ENCODE results near the gene TTC21B. TPM values are rescaled to one million over a fixed set of nuclear protein-coding genes. Genes with fewer than 3 reads are reported as not detected.

The TTC21B gene
- total RNA-seq, 2 experiments from 2014 or later: 13.8 to 20.2 TPM

DNA sequence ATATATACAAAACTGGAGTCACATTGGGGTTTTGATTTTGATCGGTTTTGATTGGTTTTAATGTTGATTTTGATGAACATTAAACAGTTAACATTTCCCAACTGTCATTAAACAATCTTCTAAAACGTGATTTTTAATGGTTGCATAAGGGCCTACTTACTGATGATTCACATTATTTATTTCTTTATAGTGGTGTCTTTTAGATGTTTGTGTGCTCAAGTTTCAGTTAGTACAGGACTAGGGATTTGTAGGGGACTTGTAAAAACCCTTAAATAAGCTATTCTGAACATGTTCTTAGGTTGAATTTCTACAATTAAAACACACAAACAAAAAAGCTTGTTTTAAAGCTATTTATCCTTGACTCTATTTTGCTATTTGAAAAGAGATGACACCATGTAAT lies 61.6 kb downstream of the TTC21B start:
- Mint-ChIP-seq H3K4me3 (no peak overlapping the region), H3K9me3 (ENCODE audit: low read depth) (no peaks in the 10 kb centered on the region), H3K4me1 (peaks cover 2% of the 10 kb centered on the region), H3K27ac (no peak overlapping the region), H3K27me3 (no peaks in the 10 kb centered on the region), H3K36me3 (peaks cover 32% of the 10 kb centered on the region)
- CTCF ChIA-PET: interaction anchor here (1.4 to 2.0 kb wide), 2 partner anchors 10 to 17 kb away, joined by 3 to 5 read pairs; no protein-coding TSS in a partner anchor
- DNase-seq: no peak
- ATAC-seq: no peak

DNA sequence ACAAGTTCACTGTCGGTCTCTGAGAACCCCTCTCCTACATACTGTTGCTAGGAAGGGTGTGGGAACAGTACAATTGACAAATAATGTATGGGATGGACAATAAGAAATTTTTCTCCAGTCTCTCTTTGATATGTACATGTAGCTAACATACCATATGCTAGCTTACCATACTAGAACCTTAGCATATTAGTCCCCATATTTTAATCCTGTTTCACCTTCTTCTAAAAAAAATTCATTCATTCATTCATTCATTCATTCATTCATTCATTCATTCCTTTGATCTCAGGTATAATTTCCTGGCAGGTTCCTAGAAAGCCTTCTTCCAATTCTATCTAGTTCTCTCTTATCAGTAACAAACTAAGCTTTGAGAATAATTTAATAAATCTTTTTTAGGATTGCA lies 62.2 kb downstream of the TTC21B start:
- H3K27ac Mint-ChIP-seq: no peak overlapping the region
- no peak for DNase-seq
- H3K4me1 Mint-ChIP-seq: peaks cover 2% of the 10 kb centered on the region
- H3K9me3 Mint-ChIP-seq (ENCODE audit: low read depth): no peaks in the 10 kb centered on the region
- peaks cover 32% of the 10 kb centered on the region for H3K36me3 Mint-ChIP-seq
- CTCF ChIA-PET: interaction anchor here (1.4 to 2.0 kb wide), 3 partner anchors 10 to 490 kb away, joined by 3 to 5 read pairs (median 3); no protein-coding TSS in a partner anchor
- H3K27me3 Mint-ChIP-seq: no peaks in the 10 kb centered on the region
- H3K4me3 Mint-ChIP-seq: no peak overlapping the region
- no peak for ATAC-seq

- Mint-ChIP-seq H3K4me3 (no peak overlapping the region), H3K36me3 (peaks cover 25% of the 10 kb centered on the region), H3K27me3 (no peaks in the 10 kb centered on the region), H3K9me3 (ENCODE audit: low read depth) (no peaks in the 10 kb centered on the region), H3K4me1 (no peaks in the 10 kb centered on the region), H3K27ac (no peak overlapping the region)
- CTCF ChIA-PET: no interaction called here
- no peak for ATAC-seq
- no peak for DNase-seq
Measured at GRCh38 chr2:165889798-165890197, 63.8 kb downstream of the TTC21B start.

DNA sequence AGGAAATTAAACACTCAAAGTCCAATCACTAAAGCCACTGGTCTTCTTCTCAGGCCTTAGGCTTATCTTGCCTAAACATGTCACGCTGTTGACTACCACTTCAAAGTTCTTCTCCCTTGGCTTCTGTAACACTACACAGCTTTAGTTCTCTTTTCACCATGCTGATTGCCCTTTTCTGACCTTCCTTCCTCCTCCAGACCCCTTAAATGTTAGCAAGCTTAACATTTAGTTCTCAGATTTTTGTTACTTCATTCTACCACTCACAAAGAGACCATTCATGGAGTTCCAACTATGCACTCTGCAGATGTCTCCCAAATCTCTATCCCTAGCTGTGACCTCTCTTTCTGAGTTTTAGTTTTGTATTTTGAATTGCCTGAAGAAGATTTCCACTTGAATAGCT lies 64.4 kb downstream of the TTC21B start:
- Mint-ChIP-seq H3K27ac (no peak overlapping the region), H3K9me3 (ENCODE audit: low read depth) (no peaks in the 10 kb centered on the region), H3K27me3 (no peaks in the 10 kb centered on the region), H3K36me3 (peaks cover 26% of the 10 kb centered on the region), H3K4me3 (no peak overlapping the region), H3K4me1 (no peaks in the 10 kb centered on the region)
- DNase-seq: no peak
- CTCF ChIA-PET: interaction anchor here (0.9 kb wide), 1 partner anchor 15 kb away, joined by 3 read pairs; no protein-coding TSS in a partner anchor
- ATAC-seq: no peak

GRCh38 chr2:165888171-165888570 lies 65.4 kb downstream of the TTC21B start:
- no peak for ATAC-seq
- no peaks in the 10 kb centered on the region for H3K9me3 Mint-ChIP-seq (ENCODE audit: low read depth)
- H3K36me3 Mint-ChIP-seq: peaks cover 27% of the 10 kb centered on the region
- no peak overlapping the region for H3K27ac Mint-ChIP-seq
- no peak for DNase-seq
- no peaks in the 10 kb centered on the region for H3K4me1 Mint-ChIP-seq
- CTCF ChIA-PET: no interaction called here
- H3K4me3 Mint-ChIP-seq: no peak overlapping the region
- no peaks in the 10 kb centered on the region for H3K27me3 Mint-ChIP-seq

DNA sequence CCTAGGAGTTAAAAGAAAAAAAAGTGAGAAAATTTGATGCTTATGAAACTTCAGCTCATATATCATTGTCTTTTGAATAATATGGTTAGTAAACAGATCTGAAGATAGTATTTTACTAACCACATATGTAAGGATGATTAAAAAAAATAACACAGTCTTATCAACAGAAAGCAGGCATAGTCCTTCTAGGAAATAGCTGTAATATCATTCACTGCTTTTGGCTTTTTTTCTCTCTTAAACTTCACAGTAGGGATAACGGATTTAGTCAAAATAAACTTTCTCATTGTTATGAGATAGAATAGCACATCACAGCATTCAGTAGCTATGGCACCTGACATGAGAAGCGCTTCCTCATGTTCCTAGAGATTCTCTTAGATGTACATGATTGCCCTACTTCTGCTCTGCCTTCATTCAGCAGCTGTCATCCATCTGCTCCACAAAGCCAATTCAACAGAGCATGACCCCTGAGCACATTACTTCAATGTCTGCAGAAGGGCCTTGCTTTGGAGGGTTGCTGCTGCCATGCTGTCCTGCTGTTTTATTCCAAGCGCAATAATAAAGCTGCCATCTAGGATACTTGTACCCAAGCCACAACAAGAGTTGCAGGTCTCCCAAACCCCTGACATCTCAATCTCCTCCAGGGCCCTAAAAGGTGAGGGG lies 67.0 kb downstream of the TTC21B start:
- Mint-ChIP-seq H3K27me3 (no peaks in the 10 kb centered on the region), H3K36me3 (peaks cover 24% of the 10 kb centered on the region), H3K9me3 (ENCODE audit: low read depth) (no peaks in the 10 kb centered on the region), H3K4me3 (no peak overlapping the region), H3K4me1 (no peaks in the 10 kb centered on the region), H3K27ac (no peak overlapping the region)
- ATAC-seq: no peak
- CTCF ChIA-PET: no interaction called here
- no peak for DNase-seq

GRCh38 chr2:165877565-165878550 lies 75.7 kb downstream of the TTC21B start:
- Mint-ChIP-seq H3K36me3 (peaks cover 11% of the 10 kb centered on the region), H3K9me3 (ENCODE audit: low read depth) (no peaks in the 10 kb centered on the region), H3K4me1 (peaks cover 25% of the 10 kb centered on the region), H3K27me3 (no peaks in the 10 kb centered on the region), H3K4me3 (no peak overlapping the region), H3K27ac (peak overlapping the region; percentile 52)
- no peak for DNase-seq
- peak; percentile 54 for ATAC-seq
- CTCF ChIA-PET: interaction anchor here (1.8 kb wide), 1 partner anchor 75 kb away, joined by 4 read pairs; no protein-coding TSS in a partner anchor

DNA sequence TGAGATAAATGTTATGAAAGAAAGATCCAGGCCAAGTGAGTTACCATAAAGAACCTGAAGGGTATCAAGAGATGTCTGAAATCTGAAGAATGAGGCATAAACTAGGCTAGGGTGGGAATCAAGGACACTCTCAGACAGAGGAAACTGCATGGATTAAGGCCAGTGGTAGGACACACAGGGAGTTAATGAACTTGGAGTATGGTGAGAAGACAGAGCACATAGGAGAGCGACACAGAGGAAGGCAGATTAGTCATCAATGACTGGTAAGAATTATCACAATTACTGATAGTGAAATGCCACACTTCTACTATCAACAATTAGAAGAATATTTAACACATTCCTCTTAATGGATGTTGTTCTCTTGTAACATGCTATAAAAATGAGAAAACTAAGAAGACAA lies 76.9 kb downstream of the TTC21B start:
- CTCF ChIA-PET: interaction anchor here (1.8 kb wide), 1 partner anchor 76 kb away, joined by 4 read pairs; no protein-coding TSS in a partner anchor
- H3K4me3 Mint-ChIP-seq: no peak overlapping the region
- DNase-seq: no peak
- peak overlapping the region; percentile 67 for H3K27ac Mint-ChIP-seq
- H3K27me3 Mint-ChIP-seq: no peaks in the 10 kb centered on the region
- H3K36me3 Mint-ChIP-seq: peaks cover 11% of the 10 kb centered on the region
- no peaks in the 10 kb centered on the region for H3K9me3 Mint-ChIP-seq (ENCODE audit: low read depth)
- peaks cover 25% of the 10 kb centered on the region for H3K4me1 Mint-ChIP-seq
- no peak for ATAC-seq

DNA sequence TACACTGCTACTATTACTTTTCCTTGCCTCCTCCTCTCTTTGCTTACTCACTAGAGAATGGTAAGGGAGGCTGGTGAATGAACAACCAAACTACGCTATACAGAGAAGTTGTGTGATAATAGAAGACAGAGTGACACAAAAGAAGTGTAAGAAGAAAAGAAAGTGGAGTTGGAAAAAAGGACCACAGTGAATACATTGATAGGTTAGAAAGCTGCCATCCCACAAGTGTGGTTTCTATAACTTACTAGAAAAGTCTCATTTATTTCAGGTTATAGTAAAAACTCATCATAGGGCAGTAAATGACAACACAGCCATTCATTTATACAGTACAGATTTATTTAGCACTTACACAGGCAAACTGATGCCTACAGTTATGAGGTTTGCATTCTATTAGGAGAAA lies 77.3 kb downstream of the TTC21B start:
- no peaks in the 10 kb centered on the region for H3K27me3 Mint-ChIP-seq
- DNase-seq: no peak
- no peak overlapping the region for H3K4me3 Mint-ChIP-seq
- peaks cover 11% of the 10 kb centered on the region for H3K36me3 Mint-ChIP-seq
- peak overlapping the region; percentile 66 for H3K27ac Mint-ChIP-seq
- no peaks in the 10 kb centered on the region for H3K9me3 Mint-ChIP-seq (ENCODE audit: low read depth)
- CTCF ChIA-PET: no interaction called here
- ATAC-seq: peak; percentile 12
- H3K4me1 Mint-ChIP-seq: peaks cover 25% of the 10 kb centered on the region

DNA sequence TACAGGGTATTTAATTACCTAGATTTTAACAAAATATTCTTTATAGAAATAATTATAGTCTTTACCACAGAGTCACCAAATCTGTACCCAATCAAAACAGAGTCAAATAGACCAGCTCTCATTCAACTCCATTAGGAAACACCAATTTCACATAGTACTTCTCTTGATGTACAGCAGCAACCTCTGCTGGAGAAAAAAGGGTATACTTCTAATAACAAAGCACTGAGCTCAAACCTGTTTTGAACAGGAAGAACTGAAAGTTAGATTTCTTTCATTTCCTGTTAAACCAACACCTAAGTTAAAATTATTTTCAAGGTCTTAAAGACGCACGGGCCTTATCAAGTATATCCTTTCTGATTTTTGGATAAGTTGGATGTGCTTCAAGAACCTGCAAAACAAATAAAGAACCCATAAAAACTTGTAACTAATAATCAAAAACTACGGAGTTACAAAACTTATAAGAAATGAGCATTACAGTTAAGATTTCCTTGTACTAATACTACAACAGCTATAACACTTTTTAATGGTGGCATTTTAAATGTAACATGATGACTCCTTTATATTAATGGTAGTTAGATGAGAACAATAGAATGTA lies 79.0 kb downstream of the TTC21B start:
- H3K27me3 Mint-ChIP-seq: no peaks in the 10 kb centered on the region
- peaks cover 2% of the 10 kb centered on the region for H3K36me3 Mint-ChIP-seq
- H3K4me1 Mint-ChIP-seq: peaks cover 25% of the 10 kb centered on the region
- DNase-seq (no peak), ATAC-seq (peak; percentile 86)
- no peak overlapping the region for H3K4me3 Mint-ChIP-seq
- no peaks in the 10 kb centered on the region for H3K9me3 Mint-ChIP-seq (ENCODE audit: low read depth)
- CTCF ChIA-PET: interaction anchor here (0.6 to 2.1 kb wide), 34 partner anchors 9 to 883 kb away, joined by 3 to 14 read pairs (median 3); partner anchors contain the start of genes GALNT3 and TTC21B
- H3K27ac Mint-ChIP-seq: peak overlapping the region; percentile 61

GRCh38 chr2:165872101-165872791 lies 81.3 kb downstream of the TTC21B start:
- Mint-ChIP-seq H3K4me3 (no peak overlapping the region), H3K4me1 (peaks cover 15% of the 10 kb centered on the region), H3K9me3 (ENCODE audit: low read depth) (no peaks in the 10 kb centered on the region), H3K36me3 (peaks cover 2% of the 10 kb centered on the region), H3K27ac (no peak overlapping the region), H3K27me3 (no peaks in the 10 kb centered on the region)
- no peak for ATAC-seq
- no peak for DNase-seq
- CTCF ChIA-PET: interaction anchor here (1.3 kb wide), 2 partner anchors 37 to 469 kb away, joined by 3 read pairs; no protein-coding TSS in a partner anchor

DNA sequence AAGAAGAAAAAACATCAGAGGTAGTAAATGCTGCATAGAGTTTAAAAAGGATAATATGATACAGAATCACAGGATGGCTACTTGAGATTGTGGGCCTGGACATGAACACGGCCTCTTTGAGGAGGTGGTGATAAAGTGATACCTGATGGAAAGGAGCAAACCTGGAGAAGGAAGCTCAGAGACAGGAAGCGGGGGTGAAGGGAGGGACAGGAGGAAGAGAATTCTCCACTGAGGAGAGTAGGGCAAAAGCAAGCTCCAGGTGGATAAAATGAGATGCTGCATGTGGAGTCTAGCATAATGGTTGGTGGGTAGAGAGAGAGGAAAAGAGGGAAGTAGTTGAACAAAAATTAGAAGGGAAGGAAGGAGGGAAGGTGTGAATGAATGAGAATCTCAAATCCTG lies 82.6 kb downstream of the TTC21B start:
- DNase-seq (no peak), ATAC-seq (no peak)
- Mint-ChIP-seq H3K27me3 (no peaks in the 10 kb centered on the region), H3K4me3 (no peak overlapping the region), H3K9me3 (ENCODE audit: low read depth) (no peaks in the 10 kb centered on the region), H3K36me3 (peaks cover 2% of the 10 kb centered on the region), H3K27ac (no peak overlapping the region), H3K4me1 (peaks cover 6% of the 10 kb centered on the region)
- CTCF ChIA-PET: interaction anchor here (0.9 to 1.3 kb wide), 2 partner anchors 36 to 74 kb away, joined by 3 read pairs; no protein-coding TSS in a partner anchor

DNA sequence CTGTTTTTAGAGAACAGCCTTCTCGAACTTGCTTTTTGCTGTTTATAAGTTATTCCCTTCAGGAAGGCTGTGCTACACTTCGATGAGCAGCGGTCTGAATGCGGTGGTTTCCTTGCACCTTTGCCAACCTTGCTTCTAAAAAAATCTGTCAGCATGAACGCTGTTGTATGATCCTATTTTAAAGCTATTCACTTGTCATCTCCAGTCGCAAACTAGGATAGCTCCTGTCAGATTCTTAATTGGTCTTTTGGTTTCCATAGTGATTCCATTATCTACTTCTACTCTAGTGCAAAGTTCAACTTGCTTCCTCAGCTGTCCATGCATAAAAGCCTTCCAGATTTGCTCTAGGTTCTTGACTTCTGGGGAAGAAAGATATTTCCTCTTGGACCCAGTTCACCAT lies 83.2 kb downstream of the TTC21B start:
- Mint-ChIP-seq H3K4me3 (no peak overlapping the region), H3K9me3 (ENCODE audit: low read depth) (no peaks in the 10 kb centered on the region), H3K27ac (no peak overlapping the region), H3K27me3 (no peaks in the 10 kb centered on the region), H3K36me3 (peaks cover 2% of the 10 kb centered on the region), H3K4me1 (peaks cover 5% of the 10 kb centered on the region)
- CTCF ChIA-PET: no interaction called here
- ATAC-seq (no peak), DNase-seq (no peak)
